CD14-positive monocyte (primary cell): ENCODE measurements around the gene OR2S2. TPM values are rescaled to one million over a fixed set of nuclear protein-coding genes. Genes with fewer than 3 reads are reported as not detected.

Experiments used
- DNase-seq, 3 donors: peaks; one replicate each; pipeline ENCODE4 v3.0.0-alpha.2; 2011 to 2022
- H2AFZ ChIP-seq: 2 replicates; pipeline ENCODE4 v1.6.0; 2012; ENCODE audit warnings: mild to moderate bottlenecking, low read depth, low read length, inconsistent platforms; ENCODE audit not compliant: insufficient read depth, poor library complexity, severe bottlenecking
- H3K27ac ChIP-seq, 2 donors: 1 replicate in 1 of 2; 2 replicates in 1 of 2; pipeline ENCODE4 v1.5.1; 2012 to 2013; ENCODE audit warnings: low read length in 2 of 2, control low read depth in 1 of 2, inconsistent platforms in 1 of 2, low read depth in 1 of 2, mild to moderate bottlenecking in 1 of 2
- H3K27me3 ChIP-seq, 2 donors: one replicate each; pipeline versions ENCODE4 v1.6.0 to v1.6.1; 2011 to 2013; ENCODE audit warnings: low read length in 2 of 2; ENCODE audit not compliant: control insufficient read depth in 2 of 2, insufficient read depth in 2 of 2
- H3K36me3 ChIP-seq, 2 donors: replicated peaks in 1 of 2; 1 replicate in 1 of 2; 2 replicates in 1 of 2; pipeline versions ENCODE4 v1.5.1 to v1.6.1; 2012 to 2013; ENCODE audit warnings: low read length in 2 of 2, control low read depth in 1 of 2, inconsistent platforms in 1 of 2, mild to moderate bottlenecking in 1 of 2; ENCODE audit not compliant: insufficient read depth in 2 of 2, control insufficient read depth in 1 of 2
- H3K4me1 ChIP-seq, 2 donors: 1 replicate in 1 of 2; 2 replicates in 1 of 2; pipeline versions ENCODE4 v1.5.1 to v1.6.1; 2012 to 2013; ENCODE audit warnings: low read length in 2 of 2, control low read depth in 1 of 2, inconsistent platforms in 1 of 2, mild to moderate bottlenecking in 1 of 2, moderate library complexity in 1 of 2; ENCODE audit not compliant: insufficient read depth in 2 of 2, control insufficient read depth in 1 of 2
- H3K4me2 ChIP-seq: replicated peaks from 2 replicates; pipeline ENCODE3; 2012; ENCODE audit warnings: low read length, moderate library complexity, mild to moderate bottlenecking; ENCODE audit not compliant: poor library complexity, severe bottlenecking; ENCODE audit errors: extremely low read depth
- H3K4me3 ChIP-seq, 3 experiments: fragments of 200-600 bp in 1 of 3; sonication (generic) in 1 of 3; replicated peaks in 1 of 3; 1 replicate in 2 of 3; 2 replicates in 1 of 3; pipeline ENCODE4 v1.5.1; 2011 to 2013; ENCODE audit warnings: low read length in 3 of 3, mild to moderate bottlenecking in 3 of 3, control low read depth in 2 of 3, low read depth in 2 of 3, inconsistent platforms in 1 of 3, moderate library complexity in 1 of 3
- H3K79me2 ChIP-seq: 2 replicates; pipeline ENCODE4 v1.6.0; 2012; ENCODE audit warnings: mild to moderate bottlenecking, control low read depth, inconsistent platforms, low read length, moderate library complexity; ENCODE audit not compliant: insufficient read depth
- H3K9ac ChIP-seq: 2 replicates; pipeline ENCODE4 v1.6.0; 2017; ENCODE audit warnings: low read length, mild to moderate bottlenecking; ENCODE audit not compliant: insufficient read depth, poor library complexity, severe bottlenecking
- H3K9me3 ChIP-seq, 2 donors: replicated peaks in 1 of 2; 1 replicate in 1 of 2; 2 replicates in 1 of 2; pipeline versions ENCODE4 v1.5.1 to v1.6.1; 2012 to 2013; ENCODE audit warnings: low read length in 2 of 2, control low read depth in 1 of 2; ENCODE audit not compliant: control insufficient read depth in 1 of 2, insufficient read depth in 1 of 2
- H4K20me1 ChIP-seq: 2 replicates; pipeline ENCODE4 v1.6.0; 2012; ENCODE audit warnings: mild to moderate bottlenecking, low read length, control low read depth, moderate library complexity; ENCODE audit not compliant: insufficient read depth
- H3K27ac Mint-ChIP-seq, 7 donors: one replicate each; pipeline ENCODE4 v1.8.0; 2020; ENCODE audit warnings: mild to moderate bottlenecking in 7 of 7, mixed read lengths in 7 of 7, moderate library complexity in 6 of 7, inconsistent platforms in 2 of 7
- H3K27me3 Mint-ChIP-seq, 3 donors: one replicate each; pipeline ENCODE4 v1.8.0; 2021 to 2022; ENCODE audit warnings: low read depth in 3 of 3, mild to moderate bottlenecking in 3 of 3, mixed read lengths in 3 of 3, moderate library complexity in 3 of 3, inconsistent platforms in 1 of 3
- H3K36me3 Mint-ChIP-seq, 2 donors: one replicate each; pipeline ENCODE4 v1.8.0; 2020; ENCODE audit warnings: mixed read lengths in 2 of 2, inconsistent platforms in 1 of 2, mild to moderate bottlenecking in 1 of 2
- H3K4me1 Mint-ChIP-seq: one replicate; pipeline ENCODE4 v1.8.0; 2020; ENCODE audit warnings: mild to moderate bottlenecking, mixed read lengths
- H3K4me3 Mint-ChIP-seq, 2 donors: one replicate each; pipeline ENCODE4 v1.8.0; 2020; ENCODE audit warnings: mild to moderate bottlenecking in 2 of 2, mixed read lengths in 2 of 2, moderate library complexity in 1 of 2
- H3K9me3 Mint-ChIP-seq, 7 donors: one replicate each; pipeline ENCODE4 v1.8.0; 2020 to 2022; ENCODE audit warnings: mixed read lengths in 7 of 7, mild to moderate bottlenecking in 6 of 7, moderate library complexity in 6 of 7, inconsistent platforms in 2 of 7
- CTCF ChIP-seq: fragments of 200-600 bp; IDR thresholded peaks from one replicate; pipeline ENCODE4 v1.8.0; 2022; ENCODE audit warnings: antibody characterized with exemption, mild to moderate bottlenecking
- WGBS: methylation state at CpG from one replicate; pipeline ENCODE4 v1.1.5; 2013; ENCODE audit warnings: missing lambda C conversion rate; ENCODE audit not compliant: insufficient coverage; 5-methylcytosine and 5-hydroxymethylcytosine counted together
- intact Hi-C, 2 donors: fragments of 100-400 bp; cut with micrococcal nuclease; formaldehyde crosslinking; loops; one replicate each; pipeline versions ENCODE4 v1.15.0 to v1.15.1; 2023
- polyA plus RNA-seq, 3 donors: library from polyadenylated mRNA; depleted of rRNA in 1 of 3; unstranded in 2 of 3; stranded (reverse) in 1 of 3; fragments of 300-500 nt in 2 of 3; fragments of >200 nt in 1 of 3; fragmentation: Illumina TruSeq in 2 of 3; gene quantifications; 1 replicate in 2 of 3; 2 replicates in 1 of 3; pipeline ENCODE4 v1.2.3, GENCODE V29; 2012 to 2021

The OR2S2 gene
- polyA plus RNA-seq, 3 donors: not detected

- no peak overlapping the region for H3K9ac ChIP-seq
- H3K27me3 ChIP-seq: peaks cover 0 to 3% of the 10 kb centered on the region in 2 donors
- H3K27ac ChIP-seq: no peak overlapping the region
- no peak for DNase-seq
- H3K9me3 Mint-ChIP-seq: peaks cover 0 to 2% (median 0%) of the 10 kb centered on the region in 7 donors
- no peak overlapping the region for H3K4me3 Mint-ChIP-seq
- no peaks in the 10 kb centered on the region for H3K36me3 Mint-ChIP-seq
- peaks cover 0 to 3% of the 10 kb centered on the region in 2 donors for H3K4me1 ChIP-seq
- no peaks in the 10 kb centered on the region for H3K9me3 ChIP-seq
- no peak overlapping the region for H3K4me2 ChIP-seq
- H3K4me1 Mint-ChIP-seq: peaks cover 8% of the 10 kb centered on the region
- H3K79me2 ChIP-seq: no peaks in the 10 kb centered on the region
- intact Hi-C loops: no loop called here
- no peak for TF ChIP-seq CTCF
- H3K36me3 ChIP-seq: no peaks in the 10 kb centered on the region
- no peaks in the 10 kb centered on the region for H4K20me1 ChIP-seq
- WGBS: no CpG with 5 or more reads among the region's 3 CpGs
- peaks cover 6 to 11% (median 6%) of the 10 kb centered on the region in 3 donors for H3K27me3 Mint-ChIP-seq
- H3K27ac Mint-ChIP-seq: peak overlapping the region in 1 of 7 donors; percentile 43
- no peak overlapping the region for H3K4me3 ChIP-seq
- no peak overlapping the region for H2AFZ ChIP-seq
Measured at GRCh38 chr9:35960039-35960655, 2.2 kb upstream of the OR2S2 start.

GRCh38 chr9:35956651-35957050 lies 1.3 kb downstream of the OR2S2 start:
- H3K36me3 ChIP-seq: no peaks in the 10 kb centered on the region
- H3K4me2 ChIP-seq: no peak overlapping the region
- no CpG with 5 or more reads among the region's 5 CpGs for WGBS
- peaks cover 0 to 3% of the 10 kb centered on the region in 2 donors for H3K4me1 ChIP-seq
- no peak overlapping the region for H3K9ac ChIP-seq
- H3K79me2 ChIP-seq: no peaks in the 10 kb centered on the region
- Mint-ChIP-seq H3K9me3 (no peaks in the 10 kb centered on the region), H3K27ac (no peak overlapping the region), H3K36me3 (no peaks in the 10 kb centered on the region), H3K4me1 (peaks cover 8% of the 10 kb centered on the region), H3K27me3 (peaks cover 6 to 16% (median 9%) of the 10 kb centered on the region in 3 donors), H3K4me3 (no peak overlapping the region)
- no peak for DNase-seq
- H4K20me1 ChIP-seq: no peaks in the 10 kb centered on the region
- no peaks in the 10 kb centered on the region for H3K9me3 ChIP-seq
- intact Hi-C loops: loop anchor here in 1 of 2 donors (10.0 kb wide), 2 partner anchors 68 to 368 kb away; no protein-coding TSS in a partner anchor
- peaks cover 0 to 3% of the 10 kb centered on the region in 2 donors for H3K27me3 ChIP-seq
- TF ChIP-seq CTCF: no peak
- no peak overlapping the region for H2AFZ ChIP-seq
- no peak overlapping the region for H3K4me3 ChIP-seq
- H3K27ac ChIP-seq: no peak overlapping the region
